GM12878 (cell line): ENCODE results near the gene SSU72.

ENCODE experiments used
- ASH2L ChIP-seq: fragments of 300-600, 200-600 bp; sonication (generic); IDR thresholded peaks from 2 replicates; pipeline ENCODE4 v1.6.1; 2017; ENCODE audit warnings: low read depth, mild to moderate bottlenecking, borderline replicate concordance
- ATF7 ChIP-seq: fragments of 450-650 bp; IDR thresholded peaks from 2 replicates; pipeline ENCODE4 v1.6.1; 2016; ENCODE audit warnings: low read depth, mild to moderate bottlenecking
- CEBPZ ChIP-seq: fragments of 150-350 bp; IDR thresholded peaks from 2 replicates; pipeline ENCODE4 v1.6.1; 2016; ENCODE audit warnings: low read depth, low read length
- CTCF ChIP-seq, 3 experiments: IDR thresholded peaks in 2 of 3; conservative IDR thresholded peaks in 1 of 3; 2 replicates each; pipeline ENCODE4 v1.5.1; 2011; ENCODE audit warnings: low read depth in 3 of 3, low read length in 3 of 3, mild to moderate bottlenecking in 3 of 3, control low read depth in 2 of 3, moderate library complexity in 2 of 3, inconsistent platforms in 1 of 3, mixed read lengths in 1 of 3; ENCODE audit not compliant: control insufficient read depth in 2 of 3, insufficient read depth in 1 of 3; ENCODE audit errors: extremely low read depth in 1 of 3
- DPF2 ChIP-seq: fragments of 450-650 bp; IDR thresholded peaks from 2 replicates; pipeline ENCODE4 v1.6.1; 2017; ENCODE audit warnings: mild to moderate bottlenecking
- EED ChIP-seq: sonication (generic); IDR thresholded peaks from 2 replicates; pipeline ENCODE4 v1.6.1; 2016; ENCODE audit warnings: antibody characterized with exemption, low read depth
- EZH2 ChIP-seq: IDR thresholded peaks from 2 replicates; pipeline ENCODE4 v1.6.1; 2012; ENCODE audit warnings: low read depth, mild to moderate bottlenecking, control low read depth, inconsistent platforms, low read length, borderline replicate concordance; ENCODE audit not compliant: control insufficient read depth
- GABPA ChIP-seq: IDR thresholded peaks from 2 replicates; pipeline ENCODE4 v1.6.1; 2014; ENCODE audit warnings: antibody characterized with exemption, low read depth, mild to moderate bottlenecking, inconsistent platforms
- MLLT1 ChIP-seq: fragments of 450-650 bp; IDR thresholded peaks from 2 replicates; pipeline ENCODE4 v1.6.1; 2016; ENCODE audit warnings: mild to moderate bottlenecking
- PML ChIP-seq: IDR thresholded peaks from 2 replicates; pipeline ENCODE4 v1.6.1; 2012; ENCODE audit warnings: low read length, inconsistent platforms
- POLR2A ChIP-seq: IDR thresholded peaks from 2 replicates; pipeline ENCODE4 v1.6.1; 2011; ENCODE audit warnings: low read depth, mild to moderate bottlenecking, low read length
- RELA ChIP-seq: fragments of 450-650 bp; IDR thresholded peaks from 2 replicates; pipeline ENCODE4 v1.8.0; 2014; ENCODE audit warnings: borderline replicate concordance; ENCODE audit not compliant: partially characterized antibody
- SMC3 ChIP-seq: IDR thresholded peaks from 2 replicates; pipeline ENCODE4 v1.6.1; 2011; ENCODE audit warnings: low read length, improper control_type of control experiment, borderline replicate concordance

DNA sequence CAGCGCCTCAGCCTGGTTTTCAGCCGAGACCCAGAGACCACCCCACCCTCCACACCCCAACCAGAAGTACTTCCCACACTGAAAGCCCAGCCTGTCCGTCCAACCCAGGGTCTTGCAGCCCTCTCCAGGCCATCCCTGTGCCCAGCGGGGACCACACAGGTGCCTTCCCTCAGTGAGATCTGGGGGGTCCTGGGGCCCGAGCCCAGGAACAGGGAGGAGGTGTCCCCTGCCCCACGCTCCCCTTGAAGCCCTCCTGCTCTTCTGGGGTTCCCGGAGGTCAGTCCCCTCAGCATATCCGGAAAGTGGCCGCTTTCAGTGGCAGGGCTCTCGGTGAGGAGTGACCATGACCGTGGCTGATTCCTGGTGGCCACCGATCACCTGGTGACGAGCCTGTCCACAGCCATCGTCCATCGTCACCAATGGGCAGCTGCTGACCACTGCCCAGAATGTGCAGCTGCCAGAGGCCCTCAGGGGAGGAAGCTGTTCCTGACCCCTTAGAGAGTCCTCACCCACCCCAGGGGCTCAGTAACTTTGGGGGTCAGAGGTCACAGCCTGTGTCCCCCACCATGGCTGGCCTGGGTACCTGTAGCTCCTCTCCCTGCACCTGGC, 37.6 kb downstream of the SSU72 start:
- TF ChIP-seq CEBPZ (no peak), SMC3 (no peak), CTCF (IDR thresholded peaks at IDR 0.05 in 2 of 3, conservative IDR thresholded peaks at IDR 0.05 in 1 of 3; ENCODE audit: control insufficient read depth in 2 of 3, extremely low read depth in 1 of 3, insufficient read depth in 1 of 3, low read depth in 3 of 3, low read length in 3 of 3) (no peak), POLR2A (no peak), RELA (no peak), EZH2 (no peak), PML (no peak), DPF2 (no peak), ATF7 (no peak), ASH2L (no peak), MLLT1 (no peak), GABPA (no peak), EED (no peak)
